ENCODE results near the gene FER1L5. TPM values are rescaled to one million over a fixed set of nuclear protein-coding genes. Genes with fewer than 3 reads are reported as not detected.

The FER1L5 gene
- total and polyA plus RNA-seq, 9 of the 15 experiments (the other 6 are each of a cell fraction or from before 2014, with no cell fraction given), result 0.01 TPM; not detected in 6

DNA sequence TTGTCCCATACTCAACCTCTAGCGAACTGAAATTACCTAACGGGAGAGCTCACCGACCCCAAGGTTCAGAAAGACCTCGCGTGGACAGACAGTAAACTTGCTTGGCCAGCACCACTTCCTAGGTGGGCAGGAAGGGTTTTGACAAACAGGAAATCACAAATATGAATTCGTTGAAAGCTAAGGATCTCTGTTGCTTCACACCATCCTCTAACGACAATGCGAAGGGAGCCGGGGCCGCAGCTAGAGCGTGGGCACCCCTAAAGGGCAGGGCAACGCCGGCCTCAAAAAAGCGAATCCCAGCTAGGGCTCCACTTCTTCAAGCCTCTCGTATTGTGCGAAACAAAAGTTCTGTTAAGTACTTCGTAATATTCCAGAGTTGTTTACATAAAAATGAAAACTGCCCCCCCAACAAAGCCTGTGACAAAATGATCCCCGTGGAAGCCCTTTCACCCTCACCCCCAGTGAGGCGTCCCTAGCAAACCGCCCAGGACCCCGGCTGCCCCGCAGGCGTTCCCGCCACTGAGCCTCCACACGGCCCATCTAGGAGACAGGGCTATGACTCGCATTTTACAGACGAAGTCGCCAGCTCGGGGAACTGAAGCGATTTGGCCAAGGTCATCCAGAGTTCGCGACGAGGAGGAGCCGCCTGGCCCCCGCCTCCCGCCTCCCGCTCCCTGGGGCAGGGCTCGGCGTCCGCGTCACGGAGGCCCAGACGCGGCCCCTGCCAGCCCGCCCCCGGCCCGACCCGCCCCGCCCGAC, 5.0 kb upstream of the FER1L5 start (continued):
- TF ChIP-seq POLR2G (IDR thresholded peaks at IDR 0.05; ENCODE audit: low read depth, low read length) (peak; percentile 92), FOXA1 (IDR thresholded peaks at IDR 0.05; ENCODE audit: borderline replicate concordance) (no peak), POLR2AphosphoS5 (IDR thresholded peaks at IDR 0.05; ENCODE audit: control insufficient read depth, insufficient read depth, low read depth, low read length) (peak; percentile 87), JUN (IDR thresholded peaks at IDR 0.05; ENCODE audit: borderline replicate concordance, low read depth, low read length) (no peak), JUN (CRISPR knock-in tag; IDR thresholded peaks at IDR 0.05; ENCODE audit: borderline replicate concordance) (no peak), ZNF175 (CRISPR knock-in tag; IDR thresholded peaks at IDR 0.05; ENCODE audit: low read depth) (peak; percentile 2; the same call in 1 of the 2 replicates), TBL1XR1 (IDR thresholded peaks at IDR 0.05; ENCODE audit: low read length in 2 of 2) (peak in 1 of 2 experiments; percentile 37; a peak in 1 of 4 replicates), SIN3A (IDR thresholded peaks at IDR 0.05; ENCODE audit: borderline replicate concordance in 2 of 2, control insufficient read depth in 1 of 2, low read depth in 2 of 2, low read length in 2 of 2) (peak in 1 of 2 experiments; percentile 61; a peak in 1 of 4 replicates), NBN (IDR thresholded peaks at IDR 0.05; ENCODE audit: low read depth) (0 out of 2 replicates have a peak, but pooled peaks have one; percentile 16), HNRNPLL (IDR thresholded peaks at IDR 0.05; ENCODE audit: low read depth, low read length, poor library complexity, severe bottlenecking) (peak; percentile 17), PTBP1 (IDR thresholded peaks at IDR 0.05; ENCODE audit: low read depth, low read length) (no peak), NR2C1 (IDR thresholded peaks at IDR 0.05) (peak; percentile 26; the same call in 1 of the 2 replicates), NR2C1 (tag; IDR thresholded peaks at IDR 0.05) (peak; percentile 72), RB1 (IDR thresholded peaks at IDR 0.05; ENCODE audit: low read depth) (peak; percentile 78), MYNN (IDR thresholded peaks at IDR 0.05) (0 out of 2 replicates have a peak, but pooled peaks have one; percentile 38), MYNN (CRISPR knock-in tag; IDR thresholded peaks at IDR 0.05) (no peak), SMAD3 (CRISPR knock-in tag; conservative IDR thresholded peaks at IDR 0.05) (0 out of 2 replicates have a peak, but pooled peaks have one; percentile 52), RBFOX2 (IDR thresholded peaks at IDR 0.05; ENCODE audit: low read depth, low read length) (peak; percentile 92), ZNF445 (CRISPR knock-in tag; IDR thresholded peaks at IDR 0.05; ENCODE audit: low read depth) (no peak), HMGXB4 (CRISPR knock-in tag; IDR thresholded peaks at IDR 0.05) (peak; percentile 35; the same call in 1 of the 2 replicates)
- TF ChIP-seq, protein P1, sequence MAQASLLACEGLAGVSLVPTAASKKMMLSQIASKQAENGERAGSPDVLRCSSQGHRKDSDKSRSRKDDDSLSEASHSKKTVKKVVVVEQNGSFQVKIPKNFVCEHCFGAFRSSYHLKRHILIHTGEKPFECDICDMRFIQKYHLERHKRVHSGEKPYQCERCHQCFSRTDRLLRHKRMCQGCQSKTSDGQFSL (CRISPR knock-in tag; IDR thresholded peaks at IDR 0.05), result peak; percentile 87
- TF ChIP-seq, protein P1 (tag; IDR thresholded peaks at IDR 0.05), result peak in 1 of 2 experiments; percentile 53; a peak in 1 of 4 replicates
- TF ChIP-seq, protein P2, sequence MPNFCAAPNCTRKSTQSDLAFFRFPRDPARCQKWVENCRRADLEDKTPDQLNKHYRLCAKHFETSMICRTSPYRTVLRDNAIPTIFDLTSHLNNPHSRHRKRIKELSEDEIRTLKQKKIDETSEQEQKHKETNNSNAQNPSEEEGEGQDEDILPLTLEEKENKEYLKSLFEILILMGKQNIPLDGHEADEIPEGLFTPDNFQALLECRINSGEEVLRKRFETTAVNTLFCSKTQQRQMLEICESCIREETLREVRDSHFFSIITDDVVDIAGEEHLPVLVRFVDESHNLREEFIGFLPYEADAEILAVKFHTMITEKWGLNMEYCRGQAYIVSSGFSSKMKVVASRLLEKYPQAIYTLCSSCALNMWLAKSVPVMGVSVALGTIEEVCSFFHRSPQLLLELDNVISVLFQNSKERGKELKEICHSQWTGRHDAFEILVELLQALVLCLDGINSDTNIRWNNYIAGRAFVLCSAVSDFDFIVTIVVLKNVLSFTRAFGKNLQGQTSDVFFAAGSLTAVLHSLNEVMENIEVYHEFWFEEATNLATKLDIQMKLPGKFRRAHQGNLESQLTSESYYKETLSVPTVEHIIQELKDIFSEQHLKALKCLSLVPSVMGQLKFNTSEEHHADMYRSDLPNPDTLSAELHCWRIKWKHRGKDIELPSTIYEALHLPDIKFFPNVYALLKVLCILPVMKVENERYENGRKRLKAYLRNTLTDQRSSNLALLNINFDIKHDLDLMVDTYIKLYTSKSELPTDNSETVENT (CRISPR knock-in tag; IDR thresholded peaks at IDR 0.05), result peak; percentile 70; the same call in 1 of the 2 replicates
